ENCODE results near the gene ZMAT5. TPM values are rescaled to one million over a fixed set of nuclear protein-coding genes. Genes with fewer than 3 reads are reported as not detected.

The ZMAT5 gene
- total RNA-seq, 1 donor from 2014 or later, result 24.4 TPM

GRCh38 chr22:29815580-29815979 is 48.8 kb upstream of the ZMAT5 start:
- Mint-ChIP-seq H3K27me3 (ENCODE audit: low read depth, unreplicated experiment) (no peaks in the 10 kb centered on the region), H3K4me1 (ENCODE audit: low read depth, unreplicated experiment) (peaks cover 3% of the 10 kb centered on the region), H3K4me3 (ENCODE audit: unreplicated experiment) (no peak overlapping the region), H3K9me3 (ENCODE audit: unreplicated experiment) (no peaks in the 10 kb centered on the region), H3K36me3 (ENCODE audit: low read depth, unreplicated experiment) (peaks cover 36% of the 10 kb centered on the region), H3K27ac (ENCODE audit: unreplicated experiment) (no peak overlapping the region)
- DNase-seq (ENCODE audit: low read depth) (no peak), FAIRE-seq (no peak)
- Histone ChIP-seq H3K9ac (ENCODE audit: low read length) (no peak overlapping the region), H3K27ac (ENCODE audit: low read depth, low read length) (no peak overlapping the region), H2AFZ (ENCODE audit: low read depth, low read length) (no peak overlapping the region), H3K4me3 (ENCODE audit: insufficient read depth, low read depth, low read length) (no peak overlapping the region), H3K4me1 (ENCODE audit: insufficient read depth, low read length) (no peaks in the 10 kb centered on the region), H3K79me2 (ENCODE audit: insufficient read depth, low read length) (no peaks in the 10 kb centered on the region), H3K27me3 (ENCODE audit: insufficient read depth, low read length) (no peaks in the 10 kb centered on the region), H3K9me3 (ENCODE audit: insufficient read depth, low read depth, low read length) (no peaks in the 10 kb centered on the region), H4K20me1 (ENCODE audit: insufficient read depth, low read length) (no peaks in the 10 kb centered on the region), H3K36me3 (ENCODE audit: insufficient read depth, low read length) (peaks cover 45% of the 10 kb centered on the region), H3K4me2 (ENCODE audit: low read length) (no peak overlapping the region)
- TF ChIP-seq EZH2 (IDR thresholded peaks at IDR 0.05; ENCODE audit: insufficient read depth, low read length), result no peak
- TF ChIP-seq CTCF (IDR thresholded peaks at IDR 0.05; ENCODE audit: insufficient read depth, low read depth, low read length), result no peak

DNA sequence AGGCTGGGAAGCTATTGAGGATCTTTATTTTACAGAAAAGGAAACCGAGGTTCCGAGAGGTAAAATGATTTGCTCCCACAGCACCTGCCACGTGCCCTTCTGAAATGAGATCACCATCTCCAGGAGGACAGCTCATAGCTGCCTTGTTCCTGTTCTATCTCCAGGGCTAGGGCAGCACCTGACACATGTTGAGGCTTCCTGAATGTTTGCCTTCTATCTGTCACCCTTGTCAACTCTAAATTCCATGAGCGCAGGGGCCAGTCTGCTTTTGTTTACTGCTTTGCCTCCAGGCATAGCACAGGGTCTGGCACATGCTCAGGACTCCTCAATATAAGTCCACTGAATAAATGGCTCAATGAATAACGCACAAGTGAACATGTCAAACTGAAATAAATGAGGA is 47.2 kb upstream of the ZMAT5 start:
- no peak overlapping the region for H3K27ac ChIP-seq (ENCODE audit: low read depth, low read length)
- no peaks in the 10 kb centered on the region for H4K20me1 ChIP-seq (ENCODE audit: insufficient read depth, low read length)
- H3K27me3 Mint-ChIP-seq (ENCODE audit: low read depth, unreplicated experiment), result no peaks in the 10 kb centered on the region
- H3K36me3 Mint-ChIP-seq (ENCODE audit: low read depth, unreplicated experiment), result peaks cover 35% of the 10 kb centered on the region
- FAIRE-seq, result no peak
- no peak overlapping the region for H3K4me2 ChIP-seq (ENCODE audit: low read length)
- H3K27me3 ChIP-seq (ENCODE audit: insufficient read depth, low read length), result no peaks in the 10 kb centered on the region
- TF ChIP-seq EZH2 (IDR thresholded peaks at IDR 0.05; ENCODE audit: insufficient read depth, low read length) (no peak), CTCF (IDR thresholded peaks at IDR 0.05; ENCODE audit: insufficient read depth, low read depth, low read length) (no peak)
- H3K4me3 ChIP-seq (ENCODE audit: insufficient read depth, low read depth, low read length), result no peak overlapping the region
- no peak overlapping the region for H2AFZ ChIP-seq (ENCODE audit: low read depth, low read length)
- no peaks in the 10 kb centered on the region for H3K79me2 ChIP-seq (ENCODE audit: insufficient read depth, low read length)
- no peak overlapping the region for H3K27ac Mint-ChIP-seq (ENCODE audit: unreplicated experiment)
- H3K9me3 Mint-ChIP-seq (ENCODE audit: unreplicated experiment), result no peaks in the 10 kb centered on the region
- no peaks in the 10 kb centered on the region for H3K9me3 ChIP-seq (ENCODE audit: insufficient read depth, low read depth, low read length)
- no peak overlapping the region for H3K9ac ChIP-seq (ENCODE audit: low read length)
- H3K4me1 ChIP-seq (ENCODE audit: insufficient read depth, low read length), result no peaks in the 10 kb centered on the region
- H3K4me3 Mint-ChIP-seq (ENCODE audit: unreplicated experiment), result no peak overlapping the region
- H3K36me3 ChIP-seq (ENCODE audit: insufficient read depth, low read length), result peaks cover 48% of the 10 kb centered on the region
- H3K4me1 Mint-ChIP-seq (ENCODE audit: low read depth, unreplicated experiment), result peaks cover 3% of the 10 kb centered on the region
- no peak for DNase-seq (ENCODE audit: low read depth)

DNA sequence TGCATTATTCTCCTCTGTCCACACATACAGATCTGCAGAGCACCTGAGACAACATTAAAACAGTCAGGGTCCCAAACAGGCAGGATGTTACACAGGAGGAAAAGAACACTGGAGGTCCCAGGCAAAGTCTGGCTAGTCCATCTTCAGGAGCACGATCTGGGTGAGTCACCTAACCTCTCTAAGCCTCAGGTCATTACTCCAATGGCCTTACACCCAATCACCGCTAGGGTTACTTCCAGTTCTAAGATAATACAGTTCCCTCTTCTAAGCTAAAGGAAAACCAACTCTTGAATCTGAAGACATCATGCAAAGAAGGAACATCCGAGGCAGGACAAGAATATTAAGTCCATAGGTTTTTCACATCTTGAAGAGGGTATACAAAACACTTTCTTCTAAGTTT is 46.8 kb upstream of the ZMAT5 start:
- H3K27ac Mint-ChIP-seq (ENCODE audit: unreplicated experiment), result no peak overlapping the region
- H3K36me3 ChIP-seq (ENCODE audit: insufficient read depth, low read length), result peaks cover 48% of the 10 kb centered on the region
- no peaks in the 10 kb centered on the region for H3K4me1 ChIP-seq (ENCODE audit: insufficient read depth, low read length)
- no peaks in the 10 kb centered on the region for H3K9me3 ChIP-seq (ENCODE audit: insufficient read depth, low read depth, low read length)
- H3K27me3 Mint-ChIP-seq (ENCODE audit: low read depth, unreplicated experiment), result no peaks in the 10 kb centered on the region
- peaks cover 31% of the 10 kb centered on the region for H3K36me3 Mint-ChIP-seq (ENCODE audit: low read depth, unreplicated experiment)
- H4K20me1 ChIP-seq (ENCODE audit: insufficient read depth, low read length), result no peaks in the 10 kb centered on the region
- no peak overlapping the region for H3K27ac ChIP-seq (ENCODE audit: low read depth, low read length)
- H3K4me3 ChIP-seq (ENCODE audit: insufficient read depth, low read depth, low read length), result no peak overlapping the region
- no peak for FAIRE-seq
- H3K9ac ChIP-seq (ENCODE audit: low read length), result no peak overlapping the region
- TF ChIP-seq CTCF (IDR thresholded peaks at IDR 0.05; ENCODE audit: insufficient read depth, low read depth, low read length) (peak; percentile 18), EZH2 (IDR thresholded peaks at IDR 0.05; ENCODE audit: insufficient read depth, low read length) (no peak)
- peaks cover 3% of the 10 kb centered on the region for H3K4me1 Mint-ChIP-seq (ENCODE audit: low read depth, unreplicated experiment)
- H3K4me3 Mint-ChIP-seq (ENCODE audit: unreplicated experiment), result no peak overlapping the region
- no peak for DNase-seq (ENCODE audit: low read depth)
- no peaks in the 10 kb centered on the region for H3K79me2 ChIP-seq (ENCODE audit: insufficient read depth, low read length)
- H3K27me3 ChIP-seq (ENCODE audit: insufficient read depth, low read length), result no peaks in the 10 kb centered on the region
- no peak overlapping the region for H2AFZ ChIP-seq (ENCODE audit: low read depth, low read length)
- H3K9me3 Mint-ChIP-seq (ENCODE audit: unreplicated experiment), result no peaks in the 10 kb centered on the region
- H3K4me2 ChIP-seq (ENCODE audit: low read length), result no peak overlapping the region

Measured in astrocyte (in vitro differentiated cells and primary cell).